Iris pigment epithelial cell (primary cell): Measurements from ENCODE around the gene PSMB5.

Experiments used
- DNase-seq: peaks from one replicate; pipeline ENCODE4 v3.0.0-alpha.2; 2011; ENCODE audit warnings: low read depth

PSMB5 gene

DNA sequence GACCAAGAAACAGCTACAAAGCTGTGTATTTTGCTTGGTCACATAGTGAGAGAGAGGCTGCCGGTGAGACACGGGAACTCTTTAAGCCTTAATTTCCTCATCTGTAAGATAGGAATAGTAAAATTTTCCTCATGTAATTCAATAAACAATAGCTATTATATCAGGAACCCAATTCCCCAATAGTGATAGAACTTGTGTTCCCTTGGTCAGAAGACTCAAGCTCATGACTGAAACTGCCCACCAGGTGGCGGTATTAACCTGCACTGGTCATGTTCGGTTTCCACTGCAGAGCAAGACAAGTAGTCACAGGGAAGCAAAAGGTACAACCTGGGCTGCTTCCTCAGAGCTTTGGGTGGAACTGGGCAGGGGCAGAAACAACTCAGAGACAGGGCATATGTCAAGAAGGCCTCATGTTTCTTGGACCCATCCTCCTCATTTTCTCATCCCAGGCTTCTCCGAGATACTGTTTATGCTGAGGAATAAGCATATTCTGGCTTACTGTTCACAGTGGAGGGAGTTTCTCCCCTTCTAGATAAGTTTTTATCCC is 48.1 kb downstream of the PSMB5 start:
- DNase-seq, result peak; percentile 83

DNA sequence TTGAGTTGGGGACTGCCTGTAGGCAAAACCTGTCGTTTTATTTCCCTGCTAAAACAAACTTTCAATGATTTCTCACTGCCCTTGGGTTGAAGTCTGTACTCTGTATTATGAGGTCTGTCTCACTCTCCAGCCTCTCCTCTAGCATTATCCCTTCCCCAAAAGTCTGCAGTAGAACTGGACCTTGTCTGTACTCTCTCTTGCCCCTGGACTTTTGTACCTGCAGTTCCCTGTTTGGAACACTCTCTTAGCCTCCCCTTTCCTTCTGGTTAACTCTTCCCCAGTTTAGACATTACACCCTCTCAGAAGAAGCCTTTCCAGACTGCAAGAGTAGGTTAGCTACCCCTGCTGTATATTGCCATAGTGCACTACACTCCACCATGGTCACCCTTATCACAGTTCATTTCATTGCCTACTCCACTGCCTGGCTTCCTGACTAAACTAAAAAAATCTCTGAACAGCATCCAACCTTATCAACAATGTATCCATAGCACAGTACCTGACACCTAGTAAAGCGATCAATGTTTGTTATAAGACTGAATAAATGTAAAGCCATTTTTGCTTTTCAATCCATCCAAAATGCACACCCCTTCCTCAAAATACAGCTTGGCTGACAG is 48.7 kb downstream of the PSMB5 start:
- no peak for DNase-seq

DNA sequence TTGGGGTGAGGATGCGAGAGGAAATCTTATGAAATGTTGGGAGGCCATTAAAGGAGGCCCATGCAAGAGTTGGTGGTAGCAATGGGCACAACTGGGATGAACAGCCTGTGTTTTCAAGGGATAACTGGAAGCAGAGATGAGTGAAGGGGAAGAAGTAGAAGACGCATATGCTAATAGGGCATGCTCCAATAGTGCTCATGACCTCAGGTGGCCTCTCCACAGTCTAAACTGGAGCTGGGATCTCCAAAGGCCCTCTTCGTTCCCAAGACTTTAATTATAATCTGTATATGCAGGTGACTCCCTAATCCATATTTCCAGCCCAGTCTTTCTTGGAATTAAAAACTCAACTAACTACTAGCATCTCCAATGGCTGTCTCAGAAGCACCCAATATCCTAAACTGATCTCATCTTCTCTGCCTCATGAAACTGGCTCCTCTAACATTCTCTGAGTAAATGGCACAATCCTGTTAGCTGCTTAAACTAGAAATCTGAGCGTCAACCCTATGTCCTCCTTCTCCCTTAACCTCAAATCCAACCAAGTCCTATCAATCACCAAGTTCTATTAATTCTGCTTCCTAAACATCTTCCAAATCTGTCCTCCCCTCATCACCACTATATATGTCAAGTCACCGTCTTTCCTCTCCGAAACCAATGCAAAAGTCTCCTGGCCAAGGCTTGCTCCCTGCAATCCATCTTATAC is 49.6 kb downstream of the PSMB5 start:
- no peak for DNase-seq

DNA sequence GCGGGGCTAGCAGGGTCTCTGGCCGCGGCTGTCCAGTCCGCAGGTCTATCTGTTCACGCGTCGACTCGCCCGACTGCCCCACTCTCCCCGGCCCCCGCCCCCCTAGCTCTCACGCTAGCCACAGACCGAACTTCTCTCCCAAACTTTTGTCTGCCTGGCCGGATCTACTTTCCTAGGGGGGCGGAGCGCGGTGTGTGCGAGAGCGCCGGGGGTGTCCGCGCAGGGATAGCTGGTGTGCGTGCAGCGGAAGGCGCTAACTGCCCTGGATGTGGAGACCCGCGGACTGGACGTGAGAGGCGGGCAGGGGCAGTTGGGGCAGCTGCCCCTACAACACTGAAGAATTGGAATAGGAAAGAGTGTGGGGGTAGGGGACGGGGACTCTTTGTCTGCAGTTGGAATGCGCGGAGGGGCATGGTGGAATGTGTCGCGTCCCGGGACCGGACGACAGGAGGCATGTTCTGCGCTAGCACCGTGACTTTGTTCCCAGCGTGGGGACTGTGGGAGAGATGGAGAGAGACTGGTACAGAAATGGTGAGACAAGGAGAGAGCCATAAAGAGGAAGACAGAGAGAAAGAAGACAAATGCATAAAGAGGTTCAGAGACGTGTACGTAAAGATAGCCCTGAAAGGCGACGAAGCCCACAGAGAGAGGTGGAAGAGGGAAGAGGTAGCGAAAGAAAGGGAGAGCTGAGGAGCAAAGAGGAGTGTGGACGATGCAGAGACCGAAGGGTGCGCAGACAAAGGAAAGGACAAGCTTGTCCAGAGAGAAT is 52.0 kb downstream of the PSMB5 start, which contains the start of gene AJUBA:
AJUBA (minus strand) TSS at position 75 of the 769 bp plus-strand sequence. CDS start 285 bp downstream, outside the sequence.
- peak; percentile 93 for DNase-seq

DNA sequence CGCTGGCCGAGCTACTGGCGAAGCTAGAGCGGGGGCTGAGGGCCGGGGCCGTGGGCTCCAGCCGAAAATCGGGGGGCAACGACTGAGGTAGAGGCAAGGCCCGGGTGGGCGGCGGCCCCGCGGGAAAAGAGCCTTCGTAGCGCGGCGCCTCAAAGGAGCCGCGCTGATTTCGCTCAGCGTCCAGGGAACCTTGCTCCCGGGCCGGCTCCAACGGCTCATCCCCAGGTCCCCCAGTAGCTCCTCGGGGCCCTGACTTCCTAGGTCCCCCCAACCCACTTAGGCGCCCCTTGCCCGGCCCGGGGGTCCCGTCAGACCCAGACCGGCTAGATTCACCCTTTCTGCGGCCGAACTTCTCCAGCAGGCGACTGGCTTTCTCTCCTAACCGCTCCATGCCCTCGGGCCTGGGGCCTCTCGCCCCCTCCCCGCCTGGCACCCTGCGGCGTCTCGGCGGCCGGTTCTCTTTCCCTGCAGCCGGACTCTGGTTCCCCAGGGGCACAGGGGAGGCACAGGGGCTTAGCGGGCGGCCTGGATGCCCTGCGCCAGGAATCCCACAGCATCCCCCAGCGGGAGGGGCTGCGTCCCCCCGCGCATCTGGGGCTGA is 52.7 kb downstream of the PSMB5 start:
- DNase-seq, result no peak

DNA sequence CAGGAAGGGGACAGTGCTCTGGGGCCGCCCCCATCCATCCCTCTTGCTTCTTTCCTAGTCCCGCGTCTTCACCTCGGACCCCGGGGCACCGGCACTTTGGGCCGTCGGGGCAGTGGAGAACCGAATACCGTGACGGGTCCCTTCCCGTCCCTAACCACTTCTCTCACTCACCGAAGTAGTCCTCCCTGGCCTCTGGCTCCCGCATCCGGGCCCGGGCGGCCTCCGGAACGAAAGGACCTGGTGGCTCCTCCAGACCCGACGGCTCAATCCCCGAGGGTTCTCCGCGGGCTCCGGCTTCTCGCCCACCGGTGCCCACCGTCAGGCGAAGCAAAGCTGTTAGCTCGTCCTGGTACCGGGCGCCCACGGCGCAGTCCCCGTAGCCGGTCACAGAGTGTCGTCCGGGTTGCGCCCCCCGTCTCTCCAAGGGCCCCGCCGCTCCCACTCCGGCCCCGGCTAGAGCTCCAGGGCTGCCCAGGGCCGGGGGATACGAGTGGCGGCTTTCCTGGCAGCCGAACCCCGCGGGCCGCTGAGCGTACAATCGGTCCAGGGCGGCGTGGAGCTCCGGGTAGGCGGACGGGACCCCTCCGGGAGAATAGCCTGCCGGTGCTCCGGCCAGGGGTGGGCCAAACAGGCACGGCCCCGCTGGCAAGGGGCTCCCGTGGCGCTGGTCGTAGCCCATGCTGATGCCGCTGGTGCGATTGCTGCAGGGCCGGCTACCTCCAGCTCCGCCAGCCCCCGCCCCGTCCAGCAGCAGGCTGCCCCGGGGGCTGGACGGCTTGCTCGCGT is 53.4 kb downstream of the PSMB5 start:
- DNase-seq, result no peak

DNA sequence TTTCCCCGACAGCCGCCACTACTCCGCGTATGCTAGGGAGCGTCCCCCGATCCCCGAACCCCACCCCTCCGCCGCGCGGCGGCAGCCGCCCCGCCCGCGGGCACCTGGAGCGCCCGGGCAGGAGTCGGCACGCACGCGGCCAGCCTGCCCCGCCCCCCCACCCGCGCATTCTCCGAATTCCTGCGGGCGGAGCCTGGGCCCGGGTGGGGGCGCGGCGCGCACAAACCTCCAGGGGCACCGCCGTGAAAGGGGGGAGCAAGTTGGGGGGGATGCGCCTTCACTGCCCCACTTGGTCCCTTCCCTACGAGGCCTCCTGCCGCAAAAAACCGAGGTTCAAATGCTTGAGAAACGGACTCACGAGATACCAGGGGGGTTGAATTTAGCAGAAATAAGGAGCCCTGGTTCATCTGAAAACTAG is 54.0 kb downstream of the PSMB5 start:
- peak; percentile 25 for DNase-seq

DNA sequence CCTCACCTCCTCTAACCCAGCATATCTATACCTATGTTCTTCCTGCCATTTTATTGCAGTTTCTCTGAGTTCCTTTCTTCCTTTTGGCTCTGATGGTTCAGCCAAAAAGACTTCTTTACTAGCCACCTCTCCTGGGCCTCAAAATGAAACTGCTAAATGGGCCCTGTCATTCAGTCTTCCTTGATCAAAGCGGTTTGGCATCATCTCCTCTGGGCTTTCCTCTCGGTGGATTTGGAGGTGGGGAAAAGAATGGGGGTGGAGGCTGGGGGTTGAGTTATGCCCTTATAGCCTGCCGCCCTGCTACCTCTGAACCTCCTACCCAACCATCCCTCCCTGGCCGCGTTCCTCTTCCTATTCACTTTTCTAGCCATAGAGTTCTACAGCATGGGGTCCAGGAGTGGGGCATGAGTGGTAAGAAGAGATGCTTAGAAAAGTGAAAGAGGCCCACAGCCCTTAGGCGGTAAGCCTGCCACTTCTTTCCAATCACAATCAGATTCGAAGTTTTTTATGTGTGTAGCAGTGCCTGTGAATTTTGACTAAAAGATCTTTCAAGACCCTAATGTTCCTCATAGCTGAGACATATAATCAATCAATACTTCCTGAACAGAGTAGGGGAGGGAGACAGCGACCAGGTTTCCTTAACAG is 54.8 kb downstream of the PSMB5 start:
- no peak for DNase-seq

DNA sequence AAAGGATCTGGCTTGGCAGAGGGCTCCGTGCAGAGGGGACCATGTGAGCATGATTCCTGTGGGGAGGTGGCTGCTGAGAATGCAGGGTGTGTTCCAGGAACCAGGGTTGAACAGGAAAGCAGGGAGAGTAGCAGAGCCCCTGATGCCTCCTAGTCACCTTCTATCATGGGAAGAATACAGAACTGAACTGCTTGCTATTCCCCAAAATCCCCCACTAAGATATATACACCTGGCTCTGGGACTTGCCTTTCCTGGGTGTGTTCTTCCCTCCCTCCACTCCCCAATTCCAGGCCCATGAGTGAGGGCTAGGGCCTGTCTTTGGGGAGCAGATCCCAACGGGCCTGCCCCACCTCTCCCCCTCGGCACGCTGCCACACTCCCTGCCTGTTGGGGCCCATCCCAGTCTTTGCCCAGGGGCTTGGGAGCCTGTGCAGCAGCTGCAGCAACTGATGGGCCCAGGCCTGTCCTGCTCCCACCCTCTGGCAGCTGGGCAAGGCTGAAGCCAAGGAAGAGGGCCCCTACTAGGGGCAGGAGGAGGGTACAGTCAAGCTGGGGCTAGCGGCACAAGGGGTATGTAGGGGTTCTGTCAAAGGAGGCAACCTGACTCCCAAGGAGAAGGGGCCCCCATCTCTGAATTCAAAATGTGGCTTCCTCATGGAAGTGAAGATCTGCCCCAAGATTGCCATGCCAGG is 55.6 kb downstream of the PSMB5 start:
- DNase-seq, result no peak

DNA sequence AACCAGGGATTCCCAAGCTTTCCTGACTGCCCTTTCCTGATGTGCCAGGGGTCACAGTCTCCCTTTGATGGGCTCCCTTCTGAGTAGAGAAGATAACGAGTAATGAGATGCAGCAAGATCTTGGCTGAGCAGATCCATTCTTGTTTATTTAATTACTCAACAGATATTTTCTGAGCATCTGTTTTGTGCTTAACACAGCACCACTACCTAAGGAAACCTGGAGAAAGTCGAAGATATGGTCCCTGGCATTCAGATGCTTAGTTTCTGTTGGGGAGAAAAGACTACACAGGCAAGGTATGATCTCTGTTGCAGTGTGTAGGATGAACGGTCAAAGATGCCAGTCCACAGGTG is 56.2 kb downstream of the PSMB5 start:
- no peak for DNase-seq

DNA sequence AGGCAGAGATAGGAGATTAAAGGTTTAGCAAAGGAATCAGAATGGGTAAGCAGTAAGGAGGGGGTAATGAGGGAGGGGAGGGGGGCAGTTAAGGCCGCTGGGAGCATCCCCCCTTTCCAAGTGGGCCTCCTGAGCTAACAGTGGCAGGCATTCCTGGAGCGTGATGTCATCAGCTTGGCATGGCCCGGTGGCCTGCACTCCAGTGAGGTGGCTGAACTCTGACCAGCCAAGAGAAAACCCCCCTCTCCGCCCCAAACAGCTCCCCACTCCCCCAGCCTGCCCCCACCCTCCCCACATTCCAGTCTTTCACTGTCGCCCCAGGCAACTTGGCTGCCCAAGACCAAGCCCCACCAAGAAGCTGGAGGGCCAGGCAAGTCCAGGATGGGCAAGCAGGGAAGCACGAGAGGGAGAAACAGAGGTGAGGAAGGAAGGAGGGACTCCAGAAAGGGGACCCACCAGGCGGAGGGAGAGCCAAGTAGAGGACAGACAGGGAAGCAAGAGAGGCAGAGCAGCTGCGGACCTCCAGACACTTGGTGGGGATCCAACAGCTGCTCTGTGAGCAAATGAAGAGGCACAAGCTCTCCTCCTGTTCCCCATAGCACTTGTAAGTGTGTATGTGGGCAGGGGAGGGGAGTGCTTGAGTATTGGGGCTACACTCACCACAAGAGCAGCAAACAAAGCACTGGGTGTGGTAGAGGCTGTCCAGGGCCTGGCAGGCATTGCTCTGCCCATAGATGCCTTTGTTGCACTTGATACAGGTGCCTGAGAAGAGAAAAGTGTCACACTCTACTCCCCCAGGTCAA is 56.8 kb downstream of the PSMB5 start:
- DNase-seq, result peak; percentile 47

DNA sequence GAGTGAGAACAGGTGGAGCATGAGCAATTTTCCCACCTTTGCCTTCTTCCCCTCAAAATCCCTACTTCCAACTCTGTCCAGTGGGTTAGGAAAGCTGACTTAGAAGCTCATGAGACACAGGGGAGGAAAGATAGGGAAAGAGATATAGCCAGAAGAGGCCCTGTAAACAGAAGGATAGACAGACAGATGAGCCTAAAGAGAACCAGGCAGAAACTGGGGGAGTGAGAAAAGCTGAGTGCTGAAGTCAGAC is 57.3 kb downstream of the PSMB5 start:
- no peak for DNase-seq

DNA sequence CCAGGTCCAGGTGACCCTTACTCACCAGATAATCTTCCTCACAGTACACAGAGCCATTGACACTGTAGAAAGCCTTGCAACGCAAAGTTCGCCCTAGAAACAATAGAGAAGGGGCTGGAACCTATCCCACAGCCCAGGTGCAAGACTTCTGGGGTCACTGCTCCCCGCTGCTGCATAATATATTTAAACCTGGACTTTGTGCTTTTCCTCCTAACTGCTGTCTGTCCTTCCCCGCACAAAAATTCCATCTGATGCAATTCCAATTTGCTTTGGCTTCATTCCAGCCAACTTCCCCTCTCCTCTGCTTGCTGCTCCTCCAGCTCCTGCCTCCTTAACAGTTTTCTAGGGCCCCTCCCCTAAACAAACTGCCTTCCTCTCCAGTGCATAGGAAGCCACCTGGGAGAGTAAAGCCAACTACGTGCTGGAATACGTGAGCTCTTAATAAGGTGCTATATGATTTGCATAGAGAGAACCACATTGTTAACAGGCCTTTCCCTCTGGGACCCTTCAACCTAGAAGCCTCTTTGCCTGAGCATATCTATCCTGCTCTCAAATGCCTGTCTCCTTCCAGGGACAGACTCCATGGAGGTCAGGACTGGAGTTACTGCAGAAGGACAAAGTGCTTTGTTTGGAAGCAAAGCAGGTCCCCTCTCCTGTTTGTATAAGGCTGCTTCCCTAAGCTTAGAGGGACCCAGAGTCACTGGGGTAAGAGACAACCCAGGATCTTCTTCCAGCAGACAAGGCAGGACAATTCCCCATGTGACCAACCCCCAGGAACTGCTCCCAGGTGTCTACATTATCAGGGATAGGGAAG is 57.9 kb downstream of the PSMB5 start:
- peak; percentile 46 for DNase-seq
